HPDE6-E6E7 (cell line): Measurements from ENCODE around the gene SFTPA2.
"Not testable (repeated sequence)": the region's sequence is repeated elsewhere in the genome, so short reads cannot be mapped to it uniquely, and the experiment has no call there.

Experiments
- DNase-seq: peaks from one replicate; pipeline ENCODE4 v3.0.0; 2011; ENCODE audit warnings: missing footprints; ENCODE audit errors: extremely low spot score

SFTPA2 gene

DNA sequence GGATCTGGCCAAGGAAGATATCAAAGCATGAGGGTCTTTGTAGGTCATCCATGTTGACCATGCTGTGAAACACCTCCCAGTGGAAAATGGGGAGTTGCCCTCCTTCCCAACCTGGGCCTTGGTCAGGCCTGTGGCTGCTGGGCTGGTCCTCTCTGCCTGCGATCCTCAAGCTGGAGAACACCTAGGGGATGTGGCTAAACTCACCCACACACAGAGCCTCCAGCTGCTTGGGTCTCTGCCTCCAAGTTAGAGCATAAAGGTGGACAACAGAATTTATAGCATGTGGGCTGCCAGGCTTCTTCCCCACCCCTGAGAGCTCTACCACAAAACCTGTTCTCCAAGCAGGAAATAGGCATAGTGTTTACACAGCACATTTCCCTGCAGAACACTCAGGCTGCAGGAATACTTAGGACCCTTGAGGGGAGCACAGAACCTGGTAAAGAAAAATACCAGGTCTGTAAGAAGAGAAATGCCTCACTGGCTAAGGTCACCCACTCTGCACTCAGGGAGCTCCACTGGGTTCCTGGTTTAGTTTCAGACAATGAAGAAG is at the start of gene SFTPA2:
TSS of gene SFTPA2 (minus strand) at position 248 of the 550 bp plus-strand sequence. CDS start 924 bp downstream, outside the sequence.
- DNase-seq, result no peak

DNA sequence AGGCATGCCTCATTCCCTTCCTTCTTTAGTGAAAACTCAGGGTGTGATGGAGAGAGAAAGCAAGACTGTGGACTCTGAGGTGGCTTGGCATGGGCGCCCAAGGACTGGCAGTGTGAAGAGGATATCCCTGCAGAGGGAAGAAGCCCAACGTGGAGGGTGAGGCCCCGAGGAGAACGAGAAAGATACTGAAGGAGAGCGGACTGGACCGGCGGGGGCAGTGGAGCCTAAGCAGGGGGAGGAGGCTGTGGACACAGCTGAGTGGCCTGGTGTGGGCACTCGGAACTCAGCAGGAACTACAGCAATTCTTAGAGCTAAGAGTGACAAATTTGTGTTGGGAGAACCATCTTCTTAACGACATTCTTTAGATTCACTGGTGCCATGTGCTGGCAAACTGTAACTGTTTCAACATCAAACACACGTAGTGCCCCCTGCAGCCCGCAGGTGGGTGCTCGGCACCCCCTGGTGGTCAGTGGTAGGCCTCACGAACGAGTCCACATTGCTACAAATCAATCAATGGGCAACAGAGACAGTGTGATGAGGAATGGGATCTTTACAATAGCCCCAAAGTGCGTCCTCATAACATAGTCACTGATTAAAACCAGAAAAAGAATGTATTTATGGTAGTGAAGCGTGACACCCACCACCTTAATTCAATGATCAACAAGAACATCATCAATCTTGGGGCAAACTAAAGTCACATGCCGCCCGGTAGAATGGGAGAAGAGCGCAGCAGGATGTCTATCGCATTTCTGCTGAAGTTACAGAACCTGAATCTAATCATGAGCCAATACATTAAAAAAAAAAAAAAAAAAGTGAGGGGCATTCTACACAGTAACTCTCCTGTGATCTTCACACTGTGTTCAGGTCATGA is 48.5 kb upstream of the SFTPA2 start:
- DNase-seq, result no peak

DNA sequence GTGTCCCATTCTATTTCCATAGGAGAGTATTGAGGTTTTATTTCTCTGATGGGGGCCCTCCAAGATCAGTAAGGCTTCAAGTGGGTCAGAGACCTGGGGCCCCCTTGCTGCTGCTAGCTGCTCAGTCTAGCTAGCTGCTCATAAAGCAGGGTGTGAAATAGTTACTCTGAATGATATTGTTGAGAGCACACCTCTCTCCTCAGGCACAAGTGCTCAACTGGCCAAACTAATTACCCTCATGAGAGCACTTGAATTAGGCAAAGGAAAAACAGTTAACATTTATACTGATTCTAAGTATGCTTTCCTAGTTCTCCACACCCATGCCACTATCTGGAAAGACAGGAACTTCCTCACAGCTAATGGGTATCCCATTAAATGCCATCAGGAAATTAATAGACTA is 45.1 kb upstream of the SFTPA2 start:
- no peak for DNase-seq

DNA sequence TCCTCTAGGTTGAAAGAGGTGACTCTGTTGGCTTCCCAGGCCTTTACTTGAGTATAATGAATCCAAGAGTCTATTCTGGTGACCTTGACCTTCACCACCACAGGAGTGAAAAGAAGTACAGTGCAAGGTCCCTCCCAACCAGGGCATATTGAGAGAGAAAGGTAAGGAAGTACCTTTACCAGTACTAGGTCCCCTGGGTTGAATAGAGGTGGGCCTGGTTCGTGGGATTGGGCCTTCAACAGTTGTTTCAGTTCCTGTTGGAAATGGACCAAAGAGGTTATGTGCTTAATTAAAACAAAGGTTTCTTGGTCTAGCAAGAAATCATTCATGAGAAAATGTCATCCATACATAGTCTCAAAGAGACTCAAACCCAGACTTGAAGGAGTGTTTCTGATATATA is 44.1 kb upstream of the SFTPA2 start:
- no peak for DNase-seq

DNA sequence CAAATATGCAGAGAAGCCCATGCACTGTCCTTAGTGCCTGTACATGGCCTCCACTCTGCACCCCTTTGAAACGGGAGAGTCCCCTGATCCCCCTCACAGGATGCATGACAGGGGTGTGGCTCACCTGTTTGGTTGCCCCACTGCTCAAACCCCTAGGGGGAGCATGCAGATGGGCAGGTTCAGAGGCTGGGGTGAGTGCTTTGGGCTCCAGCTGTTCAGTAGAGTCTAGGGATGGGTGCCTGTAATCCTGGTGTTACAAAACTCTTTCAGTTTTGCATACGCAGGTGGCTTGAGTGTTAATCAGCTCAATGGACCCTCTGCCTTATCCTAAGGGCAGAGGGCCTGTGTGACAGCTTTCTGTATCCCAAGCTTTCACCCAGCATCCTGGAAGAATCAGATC is 42.7 kb upstream of the SFTPA2 start:
- no peak for DNase-seq

DNA sequence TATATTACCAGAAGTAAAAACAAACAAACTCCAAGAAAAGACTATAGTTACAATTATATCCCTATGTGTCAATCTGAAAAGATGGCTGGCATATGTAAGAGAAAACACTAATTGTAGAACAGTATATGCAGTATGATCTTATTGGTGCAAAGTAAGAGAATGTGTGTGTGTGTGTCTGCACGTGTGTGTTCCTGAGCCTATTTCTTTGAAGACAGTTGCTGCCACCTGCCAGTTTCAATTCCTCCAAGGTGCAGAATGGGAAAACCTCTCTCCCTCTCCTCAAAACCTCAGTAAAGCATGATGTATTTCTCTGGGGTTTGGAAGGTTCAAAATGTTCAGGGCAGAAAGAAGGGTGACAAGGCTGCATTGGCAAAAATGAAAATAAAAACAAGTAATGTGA is 41.7 kb upstream of the SFTPA2 start:
- no peak for DNase-seq

DNA sequence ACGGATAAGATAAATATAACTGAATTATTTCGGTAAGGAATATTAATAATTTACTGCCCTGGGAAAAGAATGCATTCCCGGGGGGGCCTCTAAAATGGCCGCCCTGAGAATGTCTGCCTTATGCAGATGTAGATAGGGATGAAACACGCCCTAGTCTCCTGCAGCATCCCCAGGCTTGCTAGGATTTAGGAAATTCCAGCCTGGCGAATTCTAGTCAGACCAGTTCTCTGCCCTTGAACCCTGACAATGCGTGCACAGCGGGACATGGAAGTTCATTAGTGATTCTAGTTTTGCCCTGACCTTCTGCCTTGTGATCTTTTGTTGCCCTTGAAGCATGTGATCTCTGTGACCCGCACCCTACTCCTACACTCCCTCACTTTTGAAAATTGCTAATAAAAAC is 39.4 kb upstream of the SFTPA2 start:
- not testable (repeated sequence) for DNase-seq

DNA sequence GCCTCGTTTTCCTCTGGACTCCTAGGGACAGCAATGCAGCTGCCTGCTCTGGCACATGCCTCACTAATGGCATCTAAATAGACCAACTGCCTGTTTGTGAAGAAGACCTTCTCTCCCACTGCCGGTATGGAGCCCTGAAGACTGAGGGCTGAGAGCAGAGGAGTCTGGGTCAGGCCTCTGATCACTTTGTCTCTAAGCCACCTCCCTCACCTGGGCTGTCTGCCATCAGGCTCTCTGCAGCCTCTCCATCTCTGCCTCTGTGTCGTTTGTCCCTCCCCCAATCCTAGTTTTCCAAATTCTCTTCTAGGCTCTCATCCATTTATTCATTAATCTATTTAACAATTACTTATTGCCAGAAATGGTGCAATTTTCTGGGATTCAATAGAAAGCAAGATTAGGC is 35.3 kb upstream of the SFTPA2 start:
- DNase-seq, result no peak

DNA sequence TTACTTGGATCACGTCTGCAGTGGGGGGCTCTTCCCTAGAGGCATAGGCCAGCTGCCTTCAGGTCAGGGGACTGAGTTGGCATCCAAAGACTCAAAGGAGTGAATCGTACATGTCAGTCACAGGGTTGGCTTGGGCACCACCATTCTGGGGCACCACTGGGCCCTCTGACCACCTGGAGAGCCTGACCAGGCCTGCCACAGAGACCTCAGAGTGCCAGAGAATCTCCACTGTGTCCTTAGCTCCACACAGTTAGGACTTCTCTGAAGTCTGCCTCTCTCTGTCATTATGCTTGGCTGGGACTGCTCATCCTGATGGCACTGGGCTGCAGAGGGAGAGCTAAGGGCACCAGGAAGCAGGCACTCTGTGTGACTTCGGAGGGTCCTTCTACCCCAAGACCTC is 34.4 kb upstream of the SFTPA2 start:
- not testable (repeated sequence) for DNase-seq

DNA sequence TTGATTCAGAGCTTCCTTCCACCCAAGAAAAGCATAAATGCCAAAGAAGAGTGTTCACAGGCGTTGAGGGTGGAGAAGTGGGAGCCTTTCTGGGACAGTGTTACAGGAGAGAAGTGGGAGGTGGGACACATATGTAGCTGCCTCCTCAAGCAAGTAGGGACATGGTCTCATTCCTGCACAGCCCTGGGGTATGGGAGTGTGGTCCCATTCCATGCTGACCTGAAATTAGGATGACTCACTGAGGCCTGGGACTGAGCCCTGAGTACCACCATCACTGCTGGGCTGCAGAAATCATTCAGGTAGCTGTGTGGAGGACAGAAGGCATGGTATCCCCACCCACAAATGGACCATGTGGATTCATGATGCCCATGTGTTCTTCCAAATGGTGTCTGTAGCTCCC is 33.2 kb upstream of the SFTPA2 start:
- DNase-seq, result no peak

DNA sequence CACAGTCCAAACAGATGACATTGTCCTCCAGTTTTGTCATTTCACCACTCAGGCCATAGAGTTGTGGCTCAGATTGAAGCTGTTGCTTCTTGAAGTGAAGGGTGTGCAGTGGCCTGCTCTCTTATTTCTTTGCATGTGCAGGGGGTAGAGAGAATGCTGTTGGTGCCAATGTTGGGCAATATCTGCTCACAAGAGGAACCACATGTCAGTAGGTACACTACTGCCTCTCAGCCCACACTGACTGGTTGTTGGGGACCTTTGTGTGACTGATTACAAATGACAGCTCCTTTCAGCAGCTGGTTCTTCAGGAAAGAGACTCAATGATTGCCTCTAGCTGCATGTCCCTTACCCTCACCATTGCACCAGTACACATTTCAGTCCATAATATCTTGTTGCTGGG is 28.6 kb upstream of the SFTPA2 start:
- no peak for DNase-seq

DNA sequence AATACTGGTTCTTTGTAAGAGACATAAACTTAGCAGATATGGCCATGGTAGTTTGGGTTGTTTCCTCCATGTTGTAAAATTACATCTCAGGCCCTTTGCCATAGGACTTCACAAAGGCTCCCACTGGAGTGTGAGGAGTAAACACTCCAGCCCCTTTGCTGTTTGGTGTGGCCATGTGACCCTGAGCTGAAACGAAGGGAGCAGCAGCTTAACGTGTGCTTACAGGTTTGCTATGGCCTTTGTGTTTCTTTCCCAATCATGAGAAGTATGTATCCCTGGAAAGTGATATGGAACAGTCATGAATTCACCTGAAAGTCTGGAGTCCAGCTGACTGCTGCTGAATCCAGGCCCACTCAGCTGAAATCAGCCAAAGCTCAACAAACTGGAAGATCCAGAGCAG is 26.7 kb upstream of the SFTPA2 start:
- no peak for DNase-seq

DNA sequence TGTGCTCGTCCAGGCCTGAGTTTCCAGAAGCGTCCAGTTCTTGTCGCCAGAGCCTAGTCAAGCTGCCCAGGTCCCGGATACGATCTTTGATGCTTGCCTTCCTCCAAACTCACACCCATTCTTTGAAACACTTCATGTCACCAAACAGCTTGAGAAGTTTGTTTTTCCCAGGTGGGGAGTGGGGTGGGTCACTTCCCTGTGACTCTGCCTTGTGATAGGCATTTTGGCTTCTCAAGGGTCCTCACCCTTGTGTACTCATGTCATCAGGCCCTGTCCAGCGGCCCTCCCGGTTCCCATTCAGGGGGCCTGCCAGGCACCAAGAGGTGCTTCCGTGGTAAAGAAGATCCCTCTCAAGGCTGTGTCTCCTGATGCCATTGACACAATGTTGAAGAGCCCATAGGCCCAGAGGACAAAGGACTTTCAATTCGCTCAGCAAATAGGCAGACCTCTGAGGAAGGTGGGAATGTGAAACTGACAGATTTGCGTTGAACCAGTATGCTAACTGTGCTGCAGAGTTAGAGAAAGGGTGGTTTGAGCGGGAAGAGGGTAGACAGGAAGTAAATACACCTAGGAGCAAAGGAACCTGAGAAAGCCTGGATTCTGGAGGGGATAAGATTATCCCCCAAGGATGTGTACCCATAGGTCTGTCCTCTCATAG is 25.8 kb upstream of the SFTPA2 start:
- no peak for DNase-seq

DNA sequence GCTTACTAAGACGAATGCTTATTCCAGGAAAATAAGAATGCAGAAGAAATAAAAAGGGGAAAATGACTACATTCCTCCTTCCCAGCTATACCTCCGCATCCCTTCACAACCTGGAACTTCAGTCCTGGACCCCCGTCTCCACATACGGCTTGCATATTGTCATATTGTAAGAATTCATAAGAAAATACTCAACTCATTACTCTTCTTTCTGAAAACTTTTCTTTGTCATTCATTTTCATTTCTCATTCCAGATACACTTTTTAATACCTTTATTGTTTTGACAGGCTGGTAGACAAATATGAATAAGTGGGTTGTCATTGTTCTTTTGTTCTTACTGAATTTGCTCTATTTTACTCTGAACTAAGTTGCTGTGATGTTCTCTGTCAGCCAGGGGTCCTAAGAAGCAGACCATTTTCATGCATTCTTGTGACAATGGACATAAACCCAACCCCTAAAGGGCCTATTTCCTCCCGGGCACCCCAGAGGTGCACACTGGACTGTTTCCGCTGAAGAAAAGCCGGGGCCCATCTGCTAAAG is 23.3 kb upstream of the SFTPA2 start:
- no peak for DNase-seq

DNA sequence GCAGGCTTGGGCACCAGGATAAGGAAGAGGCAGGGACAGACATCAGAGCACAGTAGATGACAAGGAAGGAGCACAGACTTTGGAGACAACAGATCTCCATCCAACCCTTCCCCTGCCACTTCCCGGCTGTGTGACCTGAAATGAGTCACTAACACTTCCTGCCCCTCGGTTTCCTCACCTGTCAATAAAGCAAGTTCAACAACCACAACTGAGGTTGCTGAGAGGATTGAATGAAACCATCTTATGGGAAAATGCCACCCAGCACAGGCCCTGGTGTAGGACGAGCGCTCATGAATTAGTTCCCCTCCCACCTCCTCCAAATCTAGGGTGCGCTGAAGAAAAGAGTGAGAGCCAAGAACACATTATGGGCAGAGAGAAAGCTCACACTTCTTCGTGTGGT is 22.7 kb upstream of the SFTPA2 start:
- not testable (repeated sequence) for DNase-seq

DNA sequence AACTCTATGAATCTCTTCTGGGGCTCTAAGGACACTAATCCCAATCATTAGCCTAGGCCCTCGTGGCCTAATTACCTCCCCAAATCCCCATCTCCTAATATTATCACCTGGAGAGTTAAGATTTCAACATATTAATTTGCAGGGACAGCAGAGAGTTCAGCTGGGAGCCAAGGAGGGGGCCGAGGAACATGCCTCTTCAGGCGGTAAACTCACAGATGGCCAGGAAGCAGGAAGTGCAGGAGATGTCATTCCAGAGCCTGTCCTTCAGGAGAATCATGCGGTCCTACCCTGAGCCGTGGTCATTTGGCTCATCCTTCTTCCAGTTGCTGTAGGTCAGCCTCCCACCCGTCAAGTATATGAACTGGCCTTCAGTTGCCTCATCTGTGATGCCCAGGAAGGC is 21.9 kb upstream of the SFTPA2 start:
- no peak for DNase-seq

DNA sequence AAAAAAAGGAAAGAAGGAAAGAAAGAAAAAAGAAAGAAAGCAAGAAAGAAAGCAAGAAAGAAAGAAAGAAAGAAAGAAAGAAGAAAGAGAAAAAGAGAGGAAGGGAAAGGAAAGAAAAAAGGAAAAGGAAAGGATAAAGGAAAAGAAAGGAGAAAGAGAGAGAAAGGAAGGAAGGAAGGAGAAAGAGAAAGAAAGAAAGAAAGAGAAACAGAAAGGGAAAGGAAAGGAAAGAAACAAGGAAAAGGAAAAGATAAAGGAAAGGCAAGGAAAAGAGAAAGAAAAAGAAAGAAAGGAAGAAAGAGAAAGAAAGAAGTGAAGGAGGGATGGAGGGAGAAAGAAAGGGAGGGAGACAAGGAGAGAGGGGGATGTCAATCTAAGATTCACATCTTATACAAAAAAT is 20.8 kb upstream of the SFTPA2 start:
- no peak for DNase-seq

DNA sequence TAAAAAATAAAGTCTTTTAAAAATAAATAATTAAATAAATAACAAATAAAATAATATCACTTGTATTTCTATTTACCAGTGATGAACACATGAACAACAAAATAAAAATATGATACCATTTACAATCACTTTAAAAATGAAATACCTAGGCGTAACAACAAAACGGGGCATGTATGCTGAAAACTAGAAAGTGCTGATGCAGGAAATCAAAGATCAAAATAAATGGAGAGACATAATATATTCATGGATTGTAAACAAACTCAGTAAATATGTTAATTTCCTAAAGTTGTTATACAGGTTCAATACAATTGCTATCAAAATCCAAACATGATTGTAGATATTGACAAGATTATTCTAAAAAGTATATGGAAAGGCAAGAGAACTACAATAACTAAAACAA is 19.2 kb upstream of the SFTPA2 start:
- DNase-seq, result no peak

DNA sequence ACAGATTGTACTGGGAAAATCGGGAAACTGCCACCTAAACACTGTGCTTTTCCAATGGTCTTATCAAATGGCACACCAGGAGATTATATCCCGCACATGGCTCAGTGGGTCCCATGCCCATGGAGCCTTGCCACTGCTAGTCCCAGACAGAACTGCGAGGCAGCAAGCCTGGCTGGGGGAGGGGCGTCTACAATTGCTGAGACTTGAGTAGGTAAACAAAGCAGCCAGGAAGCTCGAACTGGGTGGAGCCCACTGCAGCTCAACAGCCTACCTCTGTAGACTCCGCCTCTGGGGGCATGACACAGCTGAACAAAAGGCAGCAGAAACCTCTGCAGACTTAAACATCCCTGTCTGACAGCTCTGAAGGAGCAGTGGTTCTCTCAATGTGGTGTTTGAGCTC is 10.4 kb upstream of the SFTPA2 start:
- DNase-seq, result not testable (repeated sequence)

DNA sequence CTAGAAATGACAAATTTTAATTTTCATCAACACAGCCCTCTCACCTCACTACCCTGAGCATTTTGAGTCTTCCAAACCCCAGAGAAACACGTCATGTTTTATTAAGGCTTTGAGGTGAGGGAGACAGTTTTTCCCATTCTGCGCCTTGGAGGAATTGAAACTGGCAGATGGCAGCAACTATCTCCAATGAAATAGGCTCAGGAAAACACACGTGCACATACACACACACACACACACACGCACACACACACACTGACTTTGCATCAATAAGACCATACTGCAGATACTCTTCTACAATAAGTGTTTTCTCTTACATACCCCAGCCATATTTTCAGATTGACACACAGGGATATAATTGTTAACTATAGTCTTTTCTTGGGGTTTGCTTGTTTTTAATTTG is 3.2 kb upstream of the SFTPA2 start:
- DNase-seq, result no peak

DNA sequence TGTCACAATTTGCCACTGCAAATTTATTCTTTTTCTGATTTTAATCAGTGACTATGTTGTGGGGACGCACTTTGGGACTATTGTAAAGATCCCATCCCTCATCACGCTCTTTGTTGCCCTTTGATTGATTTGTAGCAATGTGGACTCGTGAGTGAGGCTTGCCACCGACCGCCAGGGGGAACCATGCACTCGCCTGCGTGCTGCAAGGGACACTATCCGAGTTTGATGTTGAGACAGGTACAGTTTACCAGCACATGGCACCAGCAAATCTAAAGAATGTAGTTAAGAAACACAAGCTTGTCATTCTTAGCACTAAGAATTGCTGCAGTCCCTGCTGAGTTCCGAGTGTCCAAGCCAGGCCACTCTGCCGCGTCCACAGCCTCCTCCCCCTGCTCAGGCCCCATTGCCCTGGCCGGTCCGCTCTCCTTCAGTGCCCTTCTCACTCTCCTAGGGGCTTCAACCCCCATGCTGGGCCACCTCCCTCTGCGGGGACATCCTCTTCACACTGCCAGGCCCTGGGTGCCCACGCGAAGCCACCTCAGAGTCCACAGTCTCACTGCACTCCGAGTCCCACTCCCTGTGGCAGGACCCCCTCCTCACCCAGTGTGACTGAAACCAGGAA is 2.0 kb upstream of the SFTPA2 start:
- peak; percentile 52 for DNase-seq

DNA sequence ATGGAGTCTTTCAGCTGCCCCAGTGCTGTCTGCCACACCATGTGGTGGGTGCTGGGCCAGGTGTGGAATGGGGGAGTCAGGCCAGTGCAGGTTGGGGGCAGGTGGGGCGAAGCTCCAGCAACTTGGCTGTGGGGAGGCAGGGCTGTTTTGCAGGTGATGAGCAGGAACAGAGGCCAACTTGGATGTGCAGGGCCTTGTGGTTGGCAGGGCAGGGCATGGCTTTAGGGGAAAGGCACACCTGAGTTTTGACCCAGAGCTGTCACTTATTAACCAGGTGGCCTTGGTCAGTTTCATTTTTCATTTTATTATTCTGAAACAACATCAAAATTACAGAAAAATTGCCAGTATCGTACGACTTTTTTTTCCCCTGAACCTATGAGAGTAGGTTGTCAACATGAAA is 1.1 kb upstream of the SFTPA2 start:
- DNase-seq, result no peak
